Fibroblast of lung (primary cell): ENCODE data around the gene CABCOCO1. TPM values are rescaled to one million over a fixed set of nuclear protein-coding genes. Genes with fewer than 3 reads are reported as not detected.

Source experiments
- DNase-seq, 2 donors: peaks; one replicate each; pipeline versions ENCODE4 v3.0.0 to v3.0.0-alpha.2; 2010; ENCODE audit warnings: low read depth in 2 of 2
- H2AFZ ChIP-seq: 2 replicates; pipeline ENCODE4 v1.5.1; 2012; ENCODE audit warnings: low read length, control low read depth, inconsistent platforms
- H3K27ac ChIP-seq: 2 replicates; pipeline ENCODE4 v1.5.1; 2011; ENCODE audit warnings: low read length, control low read depth; ENCODE audit not compliant: insufficient read depth
- H3K27me3 ChIP-seq: 2 replicates; pipeline ENCODE4 v1.5.1; 2011; ENCODE audit warnings: mild to moderate bottlenecking, low read length; ENCODE audit not compliant: control insufficient read depth, insufficient read depth
- H3K36me3 ChIP-seq: 2 replicates; pipeline ENCODE4 v1.5.1; 2011; ENCODE audit warnings: low read length; ENCODE audit not compliant: control insufficient read depth, insufficient read depth
- H3K4me1 ChIP-seq: 2 replicates; pipeline ENCODE4 v1.5.1; 2011; ENCODE audit warnings: low read length; ENCODE audit not compliant: control insufficient read depth, insufficient read depth; ENCODE audit errors: extremely low read depth
- H3K4me2 ChIP-seq: 2 replicates; pipeline ENCODE4 v1.5.1; 2011; ENCODE audit warnings: low read length, control low read depth; ENCODE audit not compliant: insufficient read depth; ENCODE audit errors: extremely low read depth
- H3K4me3 ChIP-seq, 4 experiments: fragments of 200-600 bp in 1 of 4; sonication (generic) in 1 of 4; replicated peaks in 1 of 4; 2 replicates each; pipeline ENCODE4 v1.5.1; 2011 to 2016; ENCODE audit warnings: low read length in 4 of 4, low read depth in 3 of 4, mild to moderate bottlenecking in 3 of 4, control low read depth in 2 of 4, inconsistent platforms in 1 of 4, mixed read lengths in 1 of 4; ENCODE audit not compliant: insufficient read depth in 1 of 4; ENCODE audit errors: control extremely low read depth in 1 of 4
- H3K79me2 ChIP-seq: 2 replicates; pipeline ENCODE4 v1.5.1; 2012; ENCODE audit warnings: mild to moderate bottlenecking, low read length, inconsistent platforms; ENCODE audit not compliant: control insufficient read depth, insufficient read depth
- H3K9ac ChIP-seq: 2 replicates; pipeline ENCODE4 v1.5.1; 2011; ENCODE audit warnings: mild to moderate bottlenecking, low read length, control low read depth; ENCODE audit not compliant: insufficient read depth
- H3K9me3 ChIP-seq: 2 replicates; pipeline ENCODE4 v1.5.1; 2012; ENCODE audit warnings: low read depth, low read length; ENCODE audit not compliant: control insufficient read depth, insufficient read depth
- H4K20me1 ChIP-seq: 2 replicates; pipeline ENCODE4 v1.5.1; 2011; ENCODE audit warnings: low read length; ENCODE audit not compliant: control insufficient read depth, insufficient read depth; ENCODE audit errors: extremely low read depth
- CTCF ChIP-seq, 2 donors: IDR thresholded peaks in 1 of 2; conservative IDR thresholded peaks in 1 of 2; 1 replicate in 1 of 2; 2 replicates in 1 of 2; pipeline ENCODE4 v1.5.1; 2011 to 2012; ENCODE audit warnings: low read length in 2 of 2, control low read depth in 1 of 2, inconsistent platforms in 1 of 2, low read depth in 1 of 2, mild to moderate bottlenecking in 1 of 2
- EZH2 ChIP-seq: IDR thresholded peaks from 2 replicates; pipeline ENCODE4 v1.5.1; 2012; ENCODE audit warnings: low read length, control low read depth, mild to moderate bottlenecking; ENCODE audit errors: missing control alignments
- polyA plus RNA-seq, 2 donors: library from polyadenylated mRNA; depleted of rRNA in 1 of 2; stranded (reverse) in 1 of 2; unstranded in 1 of 2; fragments of >200 nt; gene quantifications; 2 replicates each; pipeline ENCODE4 v1.2.1, GENCODE V29; 2011 to 2012; ENCODE audit warnings: missing spikeins in 1 of 2
- total RNA-seq: library from RNA; depleted of rRNA; stranded (reverse); fragments of >200 nt; gene quantifications from 2 replicates; pipeline ENCODE4 v1.2.1, GENCODE V29; 2014

CABCOCO1 gene
- total and polyA plus RNA-seq, 2 donors (not counting 1 experiment from before 2014, with no cell fraction given) = 0.83 to 1.6 TPM

- Histone ChIP-seq H3K79me2 (no peaks in the 10 kb centered on the region), H3K4me3 (no peak overlapping the region), H3K27me3 (no peaks in the 10 kb centered on the region), H3K4me1 (peaks cover 18% of the 10 kb centered on the region), H3K27ac (peak overlapping the region; percentile 79), H3K36me3 (no peaks in the 10 kb centered on the region), H3K9me3 (no peaks in the 10 kb centered on the region), H3K4me2 (peak overlapping the region; percentile 76), H3K9ac (no peak overlapping the region), H2AFZ (no peak overlapping the region), H4K20me1 (no peaks in the 10 kb centered on the region)
- DNase-seq = peak; percentile 92 to 97
- TF ChIP-seq EZH2 (no peak), CTCF (conservative IDR thresholded peaks at IDR 0.05 in 1 of 2, IDR thresholded peaks at IDR 0.05 in 1 of 2; ENCODE audit: low read depth in 1 of 2, low read length in 2 of 2) (no peak)
Measured at GRCh38 chr10:61628875-61629513, 33.7 kb upstream of the CABCOCO1 start.

GRCh38 chr10:61629576-61629975, 33.2 kb upstream of the CABCOCO1 start:
- Histone ChIP-seq H3K27me3 (no peaks in the 10 kb centered on the region), H4K20me1 (no peaks in the 10 kb centered on the region), H3K36me3 (no peaks in the 10 kb centered on the region), H2AFZ (no peak overlapping the region), H3K4me3 (no peak overlapping the region), H3K9ac (no peak overlapping the region), H3K79me2 (no peaks in the 10 kb centered on the region), H3K27ac (peak overlapping the region; percentile 79), H3K4me2 (peak overlapping the region; percentile 76), H3K9me3 (no peaks in the 10 kb centered on the region), H3K4me1 (peaks cover 18% of the 10 kb centered on the region)
- TF ChIP-seq CTCF (conservative IDR thresholded peaks at IDR 0.05 in 1 of 2, IDR thresholded peaks at IDR 0.05 in 1 of 2; ENCODE audit: low read depth in 1 of 2, low read length in 2 of 2) (no peak), EZH2 (no peak)
- DNase-seq = no peak

GRCh38 chr10:61632057-61632670, 30.6 kb upstream of the CABCOCO1 start:
- no peak for TF ChIP-seq EZH2
- TF ChIP-seq CTCF (conservative IDR thresholded peaks at IDR 0.05 in 1 of 2, IDR thresholded peaks at IDR 0.05 in 1 of 2; ENCODE audit: low read depth in 1 of 2, low read length in 2 of 2) = no peak
- H3K79me2 ChIP-seq = no peaks in the 10 kb centered on the region

More at GRCh38 chr10:61632057-61632670, 30.6 kb upstream of the CABCOCO1 start:
- H3K27ac ChIP-seq = no peak overlapping the region
- H3K36me3 ChIP-seq = no peaks in the 10 kb centered on the region
- H3K9me3 ChIP-seq = no peaks in the 10 kb centered on the region
- no peak for DNase-seq
- H2AFZ ChIP-seq = no peak overlapping the region
- H3K9ac ChIP-seq = no peak overlapping the region
- no peak overlapping the region for H3K4me2 ChIP-seq
- peaks cover 26% of the 10 kb centered on the region for H3K4me1 ChIP-seq
- H4K20me1 ChIP-seq = no peaks in the 10 kb centered on the region
- no peak overlapping the region for H3K4me3 ChIP-seq
- no peaks in the 10 kb centered on the region for H3K27me3 ChIP-seq
